AG09309 (cell line): ENCODE results near the gene PTPN9.
A peak's percentile ranks its signal among the peaks of the same experiment; 100 is the strongest.

Source experiments
- DNase-seq: peaks from one replicate; pipeline ENCODE4 v3.0.0-alpha.2; 2010; ENCODE audit warnings: low read depth
- H3K4me3 ChIP-seq: 2 replicates; pipeline ENCODE4 v1.5.1; 2011; ENCODE audit warnings: mild to moderate bottlenecking, low read depth, low read length, moderate library complexity; ENCODE audit not compliant: control insufficient read depth
- TF ChIP-seq, protein P1 (sequence below): IDR thresholded peaks from 2 replicates; pipeline ENCODE4 v1.5.1; 2011; ENCODE audit warnings: mild to moderate bottlenecking, low read depth, low read length, inconsistent platforms; ENCODE audit not compliant: insufficient read depth, control insufficient read depth; ENCODE audit errors: missing control alignments

The PTPN9 gene

GRCh38 chr15:75616766-75617165, 37.7 kb upstream of the PTPN9 start:
- TF ChIP-seq, protein P1, sequence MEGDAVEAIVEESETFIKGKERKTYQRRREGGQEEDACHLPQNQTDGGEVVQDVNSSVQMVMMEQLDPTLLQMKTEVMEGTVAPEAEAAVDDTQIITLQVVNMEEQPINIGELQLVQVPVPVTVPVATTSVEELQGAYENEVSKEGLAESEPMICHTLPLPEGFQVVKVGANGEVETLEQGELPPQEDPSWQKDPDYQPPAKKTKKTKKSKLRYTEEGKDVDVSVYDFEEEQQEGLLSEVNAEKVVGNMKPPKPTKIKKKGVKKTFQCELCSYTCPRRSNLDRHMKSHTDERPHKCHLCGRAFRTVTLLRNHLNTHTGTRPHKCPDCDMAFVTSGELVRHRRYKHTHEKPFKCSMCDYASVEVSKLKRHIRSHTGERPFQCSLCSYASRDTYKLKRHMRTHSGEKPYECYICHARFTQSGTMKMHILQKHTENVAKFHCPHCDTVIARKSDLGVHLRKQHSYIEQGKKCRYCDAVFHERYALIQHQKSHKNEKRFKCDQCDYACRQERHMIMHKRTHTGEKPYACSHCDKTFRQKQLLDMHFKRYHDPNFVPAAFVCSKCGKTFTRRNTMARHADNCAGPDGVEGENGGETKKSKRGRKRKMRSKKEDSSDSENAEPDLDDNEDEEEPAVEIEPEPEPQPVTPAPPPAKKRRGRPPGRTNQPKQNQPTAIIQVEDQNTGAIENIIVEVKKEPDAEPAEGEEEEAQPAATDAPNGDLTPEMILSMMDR = no peak
- no peak for DNase-seq
- H3K4me3 ChIP-seq = no peak overlapping the region

GRCh38 chr15:75606711-75607699, 27.9 kb upstream of the PTPN9 start:
- TF ChIP-seq, protein P1 = no peak
- H3K4me3 ChIP-seq = no peak overlapping the region
- DNase-seq = no peak

DNA sequence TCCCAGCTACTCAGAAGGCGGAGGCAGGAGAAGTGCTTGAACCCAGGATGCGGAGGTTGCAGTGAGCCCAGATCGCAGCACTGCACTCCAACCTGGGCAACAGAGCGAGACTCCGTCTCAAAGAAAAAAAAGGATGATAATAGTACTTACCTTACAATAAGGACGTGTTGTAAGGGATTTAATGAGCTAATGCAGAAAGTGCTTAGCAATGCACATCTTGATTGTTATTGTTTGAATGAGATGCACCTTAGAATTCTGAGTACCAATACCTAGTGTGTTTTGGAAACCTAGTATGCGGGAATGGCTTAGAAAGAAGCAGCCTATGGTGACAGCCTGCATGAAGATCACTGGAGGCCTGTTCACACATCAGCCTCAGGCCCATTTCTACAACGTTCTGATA, 26.9 kb upstream of the PTPN9 start:
- no peak for DNase-seq
- no peak overlapping the region for H3K4me3 ChIP-seq
- TF ChIP-seq, protein P1 = no peak

DNA sequence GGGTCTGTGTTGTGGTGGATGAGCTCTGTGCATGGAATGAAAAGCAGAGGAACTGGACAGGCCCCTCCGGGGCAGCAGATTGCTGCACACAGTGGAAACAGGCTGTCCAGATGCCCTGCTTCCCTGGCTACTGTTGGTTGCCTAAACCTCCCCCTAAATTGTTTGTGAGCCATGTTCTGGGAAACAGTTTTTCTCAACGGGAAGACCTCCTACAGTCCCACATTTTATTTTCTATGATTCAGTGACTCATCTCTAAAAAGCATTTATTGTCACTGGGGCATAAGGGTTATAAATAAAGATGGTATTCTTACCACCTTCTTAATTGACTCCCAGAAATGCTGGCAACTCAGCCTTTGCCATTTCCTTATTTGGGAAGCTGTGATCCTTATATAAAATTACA, 20.3 kb upstream of the PTPN9 start:
- no peak for DNase-seq
- H3K4me3 ChIP-seq = no peak overlapping the region
- TF ChIP-seq, protein P1 = no peak

DNA sequence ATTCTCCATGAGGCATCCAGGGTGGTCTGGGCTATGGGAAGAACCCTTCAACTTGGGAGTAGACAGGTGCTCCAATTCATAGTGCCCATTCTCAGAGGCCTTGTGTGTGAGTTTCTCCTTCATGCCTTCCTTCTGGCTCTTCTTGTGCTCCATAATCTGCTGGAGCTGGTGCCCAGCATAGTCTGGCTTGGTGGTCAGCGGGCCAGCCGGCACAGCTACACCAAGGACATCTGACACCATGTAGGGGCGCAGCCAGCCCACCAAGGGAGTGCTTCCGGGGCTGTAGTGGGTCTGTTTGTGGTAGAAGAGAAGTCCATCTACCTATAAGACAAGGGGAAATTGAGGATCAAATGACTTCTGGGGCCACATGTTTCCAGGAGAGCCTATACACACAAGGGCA, 19.2 kb upstream of the PTPN9 start:
- TF ChIP-seq, protein P1 = no peak
- no peak for DNase-seq
- no peak overlapping the region for H3K4me3 ChIP-seq

GRCh38 chr15:75597667-75598341, 18.7 kb upstream of the PTPN9 start:
- TF ChIP-seq, protein P1 = peak; percentile 44
- no peak for DNase-seq

More at GRCh38 chr15:75597667-75598341, 18.7 kb upstream of the PTPN9 start:
- no peak overlapping the region for H3K4me3 ChIP-seq
